ENCODE results near the gene DCAF5.

DCAF5 gene

DNA sequence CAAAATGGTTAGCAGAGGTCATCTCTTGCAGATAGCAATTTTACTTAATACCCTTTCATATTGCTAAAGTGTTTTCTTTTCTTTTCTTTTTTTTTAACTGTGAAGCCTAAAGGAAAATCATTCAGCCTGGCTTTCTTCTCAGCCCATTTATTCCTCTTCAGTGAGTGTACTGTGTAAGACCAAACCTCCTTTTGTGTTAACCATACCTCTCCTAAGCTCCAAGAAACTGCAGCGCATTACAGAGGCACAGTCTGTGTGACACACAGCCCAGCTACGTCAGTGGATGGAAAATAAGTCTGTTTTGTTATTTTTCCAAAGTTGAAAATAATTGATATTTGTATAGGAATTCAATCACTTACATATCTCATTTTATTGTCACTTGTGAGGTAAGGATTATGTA lies 21.7 kb downstream of the DCAF5 start:
- Histone ChIP-seq H3K36me3 (ENCODE audit: insufficient read depth, insufficient read length, low read length) (no peaks in the 10 kb centered on the region), H3K27me3 (ENCODE audit: insufficient read depth, insufficient read length) (no peaks in the 10 kb centered on the region), H3K9ac (ENCODE audit: insufficient read length, low read depth) (no peak overlapping the region), H3K4me1 (ENCODE audit: insufficient read depth, insufficient read length) (no peaks in the 10 kb centered on the region), H3K4me3 (ENCODE audit: insufficient read length, low read depth) (no peak overlapping the region), H3K9me3 (ENCODE audit: insufficient read depth, low read length) (no peaks in the 10 kb centered on the region)
- TF ChIP-seq ZNF274 (IDR thresholded peaks at IDR 0.05; ENCODE audit: low read depth, low read length) (no peak), SUZ12 (IDR thresholded peaks at IDR 0.05; ENCODE audit: extremely low read depth, insufficient read depth, insufficient read length) (no peak), YY1 (IDR thresholded peaks at IDR 0.05; ENCODE audit: insufficient read depth, insufficient read length) (no peak)
- no peak for DNase-seq (ENCODE audit: low read depth, low spot score)

- H3K9ac ChIP-seq (ENCODE audit: insufficient read length, low read depth): no peak overlapping the region
These were observed 23.5 kb downstream of the DCAF5 start for GRCh38 chr14:69129264-69129880.

GRCh38 chr14:69118305-69118704 lies 34.6 kb downstream of the DCAF5 start:
- no peak for DNase-seq (ENCODE audit: low read depth, low spot score)
- Histone ChIP-seq H3K27me3 (ENCODE audit: insufficient read depth, insufficient read length) (no peaks in the 10 kb centered on the region), H3K9ac (ENCODE audit: insufficient read length, low read depth) (no peak overlapping the region), H3K9me3 (ENCODE audit: insufficient read depth, low read length) (no peaks in the 10 kb centered on the region), H3K4me3 (ENCODE audit: insufficient read length, low read depth) (no peak overlapping the region), H3K36me3 (ENCODE audit: insufficient read depth, insufficient read length, low read length) (peaks cover 37% of the 10 kb centered on the region), H3K4me1 (ENCODE audit: insufficient read depth, insufficient read length) (no peaks in the 10 kb centered on the region)
- TF ChIP-seq ZNF274 (IDR thresholded peaks at IDR 0.05; ENCODE audit: low read depth, low read length) (no peak), SUZ12 (IDR thresholded peaks at IDR 0.05; ENCODE audit: extremely low read depth, insufficient read depth, insufficient read length) (no peak), YY1 (IDR thresholded peaks at IDR 0.05; ENCODE audit: insufficient read depth, insufficient read length) (no peak)

More at GRCh38 chr14:69129264-69129880, 23.5 kb downstream of the DCAF5 start:
- Histone ChIP-seq H3K4me1 (ENCODE audit: insufficient read depth, insufficient read length) (no peaks in the 10 kb centered on the region), H3K9me3 (ENCODE audit: insufficient read depth, low read length) (no peaks in the 10 kb centered on the region), H3K27me3 (ENCODE audit: insufficient read depth, insufficient read length) (no peaks in the 10 kb centered on the region), H3K4me3 (ENCODE audit: insufficient read length, low read depth) (no peak overlapping the region), H3K36me3 (ENCODE audit: insufficient read depth, insufficient read length, low read length) (no peaks in the 10 kb centered on the region)
- TF ChIP-seq ZNF274 (IDR thresholded peaks at IDR 0.05; ENCODE audit: low read depth, low read length) (no peak), SUZ12 (IDR thresholded peaks at IDR 0.05; ENCODE audit: extremely low read depth, insufficient read depth, insufficient read length) (no peak), YY1 (IDR thresholded peaks at IDR 0.05; ENCODE audit: insufficient read depth, insufficient read length) (no peak)
- peak; percentile 77 for DNase-seq (ENCODE audit: low read depth, low spot score)

- Histone ChIP-seq H3K4me3 (ENCODE audit: insufficient read length, low read depth) (no peak overlapping the region), H3K9ac (ENCODE audit: insufficient read length, low read depth) (no peak overlapping the region), H3K4me1 (ENCODE audit: insufficient read depth, insufficient read length) (no peaks in the 10 kb centered on the region), H3K36me3 (ENCODE audit: insufficient read depth, insufficient read length, low read length) (peaks cover 37% of the 10 kb centered on the region), H3K9me3 (ENCODE audit: insufficient read depth, low read length) (no peaks in the 10 kb centered on the region), H3K27me3 (ENCODE audit: insufficient read depth, insufficient read length) (no peaks in the 10 kb centered on the region)
- DNase-seq (ENCODE audit: low read depth, low spot score): no peak
- no peak for TF ChIP-seq YY1 (IDR thresholded peaks at IDR 0.05; ENCODE audit: insufficient read depth, insufficient read length)
- TF ChIP-seq SUZ12 (IDR thresholded peaks at IDR 0.05; ENCODE audit: extremely low read depth, insufficient read depth, insufficient read length): no peak
- no peak for TF ChIP-seq ZNF274 (IDR thresholded peaks at IDR 0.05; ENCODE audit: low read depth, low read length)
These were observed 35.7 kb downstream of the DCAF5 start for GRCh38 chr14:69117020-69117767.

GRCh38 chr14:69115407-69116185 lies 37.3 kb downstream of the DCAF5 start:
- no peak for DNase-seq (ENCODE audit: low read depth, low spot score)
- H3K4me1 ChIP-seq (ENCODE audit: insufficient read depth, insufficient read length): no peaks in the 10 kb centered on the region
- peaks cover 37% of the 10 kb centered on the region for H3K36me3 ChIP-seq (ENCODE audit: insufficient read depth, insufficient read length, low read length)
- no peaks in the 10 kb centered on the region for H3K9me3 ChIP-seq (ENCODE audit: insufficient read depth, low read length)
- H3K4me3 ChIP-seq (ENCODE audit: insufficient read length, low read depth): no peak overlapping the region
- no peak for TF ChIP-seq YY1 (IDR thresholded peaks at IDR 0.05; ENCODE audit: insufficient read depth, insufficient read length)
- TF ChIP-seq SUZ12 (IDR thresholded peaks at IDR 0.05; ENCODE audit: extremely low read depth, insufficient read depth, insufficient read length): no peak
- no peak for TF ChIP-seq ZNF274 (IDR thresholded peaks at IDR 0.05; ENCODE audit: low read depth, low read length)
- no peak overlapping the region for H3K9ac ChIP-seq (ENCODE audit: insufficient read length, low read depth)
- H3K27me3 ChIP-seq (ENCODE audit: insufficient read depth, insufficient read length): no peaks in the 10 kb centered on the region

DNA sequence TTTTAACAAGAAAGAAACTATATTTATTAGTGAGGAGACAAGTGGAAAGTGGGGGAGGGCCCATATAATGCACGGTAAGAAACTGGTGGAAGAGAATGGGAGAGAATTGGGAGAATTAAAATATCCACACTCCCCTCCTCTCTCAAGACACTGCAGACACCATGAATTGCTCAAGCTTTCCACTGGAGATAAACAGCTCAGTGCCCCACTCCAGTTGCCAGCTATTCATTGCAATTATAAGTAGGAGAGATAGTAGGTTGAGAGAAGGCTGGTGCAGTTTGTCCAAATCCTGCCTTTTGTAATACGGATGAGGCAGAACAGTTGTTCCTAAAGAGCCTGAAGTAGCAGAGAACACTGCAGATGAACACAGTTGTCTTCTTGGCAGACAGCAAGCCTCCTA lies 38.2 kb downstream of the DCAF5 start:
- Histone ChIP-seq H3K4me1 (ENCODE audit: insufficient read depth, insufficient read length) (no peaks in the 10 kb centered on the region), H3K36me3 (ENCODE audit: insufficient read depth, insufficient read length, low read length) (peaks cover 37% of the 10 kb centered on the region), H3K9me3 (ENCODE audit: insufficient read depth, low read length) (no peaks in the 10 kb centered on the region), H3K9ac (ENCODE audit: insufficient read length, low read depth) (no peak overlapping the region), H3K27me3 (ENCODE audit: insufficient read depth, insufficient read length) (no peaks in the 10 kb centered on the region), H3K4me3 (ENCODE audit: insufficient read length, low read depth) (no peak overlapping the region)
- TF ChIP-seq YY1 (IDR thresholded peaks at IDR 0.05; ENCODE audit: insufficient read depth, insufficient read length): no peak
- TF ChIP-seq SUZ12 (IDR thresholded peaks at IDR 0.05; ENCODE audit: extremely low read depth, insufficient read depth, insufficient read length): no peak
- no peak for TF ChIP-seq ZNF274 (IDR thresholded peaks at IDR 0.05; ENCODE audit: low read depth, low read length)
- DNase-seq (ENCODE audit: low read depth, low spot score): no peak

- Histone ChIP-seq H3K4me3 (ENCODE audit: insufficient read length, low read depth) (no peak overlapping the region), H3K4me1 (ENCODE audit: insufficient read depth, insufficient read length) (no peaks in the 10 kb centered on the region), H3K27me3 (ENCODE audit: insufficient read depth, insufficient read length) (no peaks in the 10 kb centered on the region), H3K9me3 (ENCODE audit: insufficient read depth, low read length) (no peaks in the 10 kb centered on the region), H3K36me3 (ENCODE audit: insufficient read depth, insufficient read length, low read length) (no peaks in the 10 kb centered on the region), H3K9ac (ENCODE audit: insufficient read length, low read depth) (no peak overlapping the region)
- DNase-seq (ENCODE audit: low read depth, low spot score): no peak
- no peak for TF ChIP-seq YY1 (IDR thresholded peaks at IDR 0.05; ENCODE audit: insufficient read depth, insufficient read length)
- TF ChIP-seq ZNF274 (IDR thresholded peaks at IDR 0.05; ENCODE audit: low read depth, low read length): no peak
- no peak for TF ChIP-seq SUZ12 (IDR thresholded peaks at IDR 0.05; ENCODE audit: extremely low read depth, insufficient read depth, insufficient read length)
These were observed 44.6 kb downstream of the DCAF5 start for GRCh38 chr14:69108358-69108757.

Measured in NT2/D1 (cell line).